ENCODE measurements around the gene CPEB3.
"Not testable (repeated sequence)": the region's sequence is repeated elsewhere in the genome, so short reads cannot be mapped to it uniquely, and the experiment has no call there.

The CPEB3 gene

DNA sequence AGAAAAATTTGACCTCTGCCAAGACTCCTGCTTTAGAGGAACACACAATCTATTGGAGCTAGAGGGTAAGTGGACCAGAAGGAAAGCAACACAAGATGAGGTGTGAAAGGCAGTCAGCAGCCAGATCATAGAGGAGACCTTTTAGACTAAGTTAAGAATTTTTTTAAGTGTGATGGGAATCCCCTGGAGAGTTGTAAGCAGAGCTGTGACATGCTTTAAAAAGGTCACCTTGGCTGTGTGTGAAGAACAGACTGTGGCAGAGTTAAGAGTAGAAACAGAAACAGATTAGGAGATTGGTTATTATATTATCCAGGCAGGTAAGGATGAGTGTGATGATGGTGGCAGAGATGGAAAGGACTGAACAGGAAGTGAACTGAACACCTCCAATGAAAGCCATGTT lies 23.5 kb downstream of the CPEB3 start:
- DNase-seq (ENCODE audit: low read depth in 2 of 2): no peak

DNA sequence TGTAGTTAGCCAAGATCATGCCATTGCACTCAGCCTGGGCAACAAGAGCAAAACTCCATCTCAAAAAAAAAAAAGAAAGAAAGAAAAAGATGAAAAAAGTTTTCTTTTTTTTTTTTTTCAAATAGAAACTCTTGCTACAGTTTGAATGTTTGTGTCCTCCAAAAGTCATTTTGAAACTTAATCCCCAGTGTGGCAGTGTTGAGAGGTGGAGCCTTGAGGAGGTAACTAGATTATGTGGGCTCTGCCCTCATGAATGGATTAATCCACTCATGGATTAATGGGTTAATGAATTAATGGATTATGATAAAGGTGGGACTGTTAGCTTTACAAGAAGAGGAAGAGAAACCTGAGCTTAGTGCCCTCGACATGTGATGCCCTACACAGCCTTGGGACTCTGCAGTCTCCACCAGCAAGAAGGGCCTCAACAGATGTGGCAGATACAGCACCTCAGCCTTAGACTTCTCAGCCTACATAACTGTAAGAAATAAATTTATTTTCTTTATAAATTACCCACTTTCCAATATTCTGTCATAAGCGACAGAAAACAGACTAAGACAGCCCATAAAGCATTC lies 25.1 kb downstream of the CPEB3 start:
- no peak for DNase-seq (ENCODE audit: low read depth in 2 of 2)

DNA sequence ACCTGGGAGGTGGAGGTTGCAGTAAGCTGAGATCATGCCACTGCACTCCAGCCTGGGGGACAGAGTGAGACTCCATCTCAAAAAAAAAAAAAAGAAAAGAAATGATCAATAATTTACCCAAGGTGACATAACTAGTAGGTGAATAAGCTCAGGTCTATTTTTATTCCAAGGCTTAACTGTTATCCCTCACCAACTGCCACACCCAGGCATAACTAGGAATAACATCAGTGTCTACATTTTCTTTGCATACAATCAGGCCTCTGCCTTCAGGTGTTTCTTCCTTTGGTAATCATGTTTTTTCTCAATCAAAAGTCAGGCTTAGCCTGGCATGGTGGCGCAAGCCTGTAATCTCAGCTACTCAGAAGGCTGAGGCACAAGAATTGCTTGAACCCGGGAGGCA lies 26.6 kb downstream of the CPEB3 start:
- DNase-seq (ENCODE audit: low read depth in 2 of 2): no peak

DNA sequence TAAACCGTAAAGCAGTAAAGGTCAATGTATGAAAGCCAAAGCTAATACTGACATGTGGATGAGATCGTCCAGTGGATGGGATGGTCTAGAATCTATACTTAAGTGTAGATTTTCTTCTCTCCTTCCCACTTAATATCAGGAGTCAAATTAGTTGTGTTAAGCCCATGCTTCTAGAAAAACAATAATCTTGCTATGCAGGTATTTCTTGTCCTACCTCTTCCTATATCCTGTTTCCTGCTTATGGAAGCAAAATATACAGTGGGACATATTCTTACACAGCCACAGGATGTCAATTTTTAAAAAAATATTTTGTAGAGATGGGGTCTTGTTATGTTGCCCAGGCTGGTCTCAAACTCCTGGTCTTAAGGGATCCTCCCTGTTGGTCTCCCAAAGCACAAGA lies 27.5 kb downstream of the CPEB3 start:
- no peak for DNase-seq (ENCODE audit: low read depth in 2 of 2)

DNA sequence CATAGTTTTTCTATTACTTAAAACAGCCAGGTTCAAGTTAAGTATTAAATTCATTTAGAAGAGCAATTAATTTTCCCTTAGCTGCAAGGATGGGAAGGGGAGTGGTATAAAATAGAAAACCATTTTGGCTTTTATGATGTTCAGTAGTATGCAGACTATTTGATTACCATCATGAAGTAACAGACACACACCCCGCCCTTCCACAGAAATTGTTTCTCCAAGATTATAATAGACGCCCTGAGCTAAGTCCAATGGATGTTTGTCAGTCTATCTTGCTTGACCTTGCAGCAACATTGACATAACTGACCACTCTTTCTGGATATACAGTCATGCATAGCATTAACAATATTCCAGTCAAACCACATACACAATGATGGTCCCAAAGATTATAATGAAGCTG lies 42.3 kb downstream of the CPEB3 start:
- DNase-seq (ENCODE audit: low read depth in 2 of 2): no peak

DNA sequence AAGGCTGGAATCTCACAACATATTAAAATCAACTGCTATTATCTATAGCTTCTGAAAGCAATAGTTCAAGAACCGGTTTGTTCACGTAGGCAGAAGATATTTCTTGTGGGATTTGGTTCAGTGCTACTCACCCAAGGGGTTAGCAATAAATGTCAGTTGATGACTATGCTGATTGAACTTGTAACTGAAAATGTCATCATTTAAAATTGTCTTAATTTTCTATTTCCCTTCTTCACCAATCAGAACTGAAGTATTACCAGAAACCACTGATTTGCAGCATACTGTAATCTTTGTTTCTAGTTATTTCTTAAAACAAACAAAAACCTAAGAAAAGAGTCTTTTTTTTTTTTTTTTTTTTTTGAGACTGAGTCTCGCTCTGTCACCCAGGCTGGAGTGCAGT lies 46.1 kb downstream of the CPEB3 start:
- no peak for DNase-seq (ENCODE audit: low read depth in 2 of 2)

DNA sequence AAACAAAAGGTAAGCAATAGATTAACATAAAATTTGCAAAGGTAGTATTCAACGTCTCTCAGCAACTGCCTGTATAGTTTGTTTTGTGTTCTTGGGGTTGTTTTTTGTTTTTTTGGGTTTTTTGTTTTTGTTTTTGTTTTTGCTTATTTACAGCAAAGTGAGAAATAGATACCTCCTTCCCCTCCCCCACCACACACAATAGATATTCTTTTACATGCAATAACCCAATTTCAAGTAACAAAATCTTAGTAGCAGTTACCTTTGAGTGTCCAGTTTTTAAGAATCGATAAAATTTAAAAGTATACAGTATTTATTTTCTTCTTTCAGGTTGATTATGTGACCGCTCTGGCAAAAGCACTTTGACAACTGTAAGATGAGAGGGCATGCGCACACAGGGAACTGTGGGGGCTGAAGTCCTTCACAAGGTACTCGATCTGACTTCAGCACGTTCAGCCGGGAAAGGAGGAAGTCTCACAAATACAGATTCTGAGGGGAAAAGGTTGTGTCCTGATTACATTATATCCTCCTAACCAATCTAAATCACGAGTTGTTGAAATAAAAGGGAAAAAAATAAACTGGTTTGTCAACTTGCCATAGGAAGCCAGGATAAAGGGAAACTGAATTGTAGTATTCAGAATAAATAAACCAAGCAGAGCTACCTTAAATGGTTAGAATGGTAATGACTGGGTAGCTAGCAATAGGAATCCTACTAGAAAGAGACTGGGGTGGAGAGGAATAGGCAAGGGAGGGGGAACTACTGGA lies 47.8 kb downstream of the CPEB3 start:
- no peak for DNase-seq (ENCODE audit: low read depth in 2 of 2)

DNA sequence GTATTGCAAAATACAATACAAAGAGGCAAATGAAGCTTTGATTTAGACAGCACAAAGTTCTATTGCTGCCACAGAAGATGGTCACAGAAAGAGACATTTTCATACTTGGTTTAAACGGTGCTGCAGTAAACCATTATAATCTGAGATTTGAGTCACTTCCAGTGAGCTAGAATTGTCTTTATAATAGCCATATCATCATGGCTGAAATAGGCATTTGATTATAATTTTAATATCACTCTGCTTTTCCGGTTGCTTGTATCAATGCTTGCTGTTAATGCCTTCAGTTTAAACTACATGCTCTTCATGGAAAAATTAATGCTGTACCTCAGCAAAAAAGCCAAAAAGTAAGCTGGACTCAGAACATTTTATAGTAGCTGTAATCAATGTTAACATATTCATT lies 48.5 kb downstream of the CPEB3 start:
- no peak for DNase-seq (ENCODE audit: low read depth in 2 of 2)

DNA sequence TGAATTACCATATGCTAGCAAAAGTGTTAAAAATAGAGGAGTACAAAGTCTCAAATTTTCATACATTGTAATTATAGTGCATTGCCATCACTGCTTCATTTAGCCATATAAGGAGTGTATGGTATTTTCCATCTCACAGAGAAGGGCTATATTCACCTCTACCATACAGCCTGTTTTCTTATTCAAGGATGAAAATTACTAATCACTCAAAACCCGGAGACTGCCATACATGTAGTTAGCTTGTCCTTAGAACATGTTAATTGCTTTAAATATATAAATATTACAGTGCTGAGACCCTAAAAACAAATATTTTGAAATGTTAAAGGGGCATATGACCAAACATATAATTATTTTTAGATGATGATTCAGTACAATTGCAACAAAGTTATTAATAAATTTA lies 49.4 kb downstream of the CPEB3 start:
- DNase-seq (ENCODE audit: low read depth in 2 of 2): no peak

DNA sequence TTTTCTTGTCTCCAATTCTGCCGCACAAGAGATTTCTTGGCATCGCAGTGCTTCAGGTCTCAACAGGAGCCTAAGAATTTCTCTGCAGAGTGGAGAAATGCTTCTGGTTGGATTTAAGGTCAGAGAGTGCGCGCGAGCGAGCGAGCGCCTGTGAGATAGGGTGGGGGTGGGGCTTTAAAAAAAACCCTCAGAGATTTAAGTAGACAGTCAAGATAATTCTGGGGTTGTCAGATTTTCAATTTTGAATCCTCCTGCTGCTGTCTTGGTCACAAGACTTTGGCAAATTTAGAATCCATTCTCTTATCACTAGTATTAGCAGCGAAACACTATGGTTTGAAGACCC lies 49.7 kb downstream of the CPEB3 start:
- no peak for DNase-seq (ENCODE audit: low read depth in 2 of 2)

DNA sequence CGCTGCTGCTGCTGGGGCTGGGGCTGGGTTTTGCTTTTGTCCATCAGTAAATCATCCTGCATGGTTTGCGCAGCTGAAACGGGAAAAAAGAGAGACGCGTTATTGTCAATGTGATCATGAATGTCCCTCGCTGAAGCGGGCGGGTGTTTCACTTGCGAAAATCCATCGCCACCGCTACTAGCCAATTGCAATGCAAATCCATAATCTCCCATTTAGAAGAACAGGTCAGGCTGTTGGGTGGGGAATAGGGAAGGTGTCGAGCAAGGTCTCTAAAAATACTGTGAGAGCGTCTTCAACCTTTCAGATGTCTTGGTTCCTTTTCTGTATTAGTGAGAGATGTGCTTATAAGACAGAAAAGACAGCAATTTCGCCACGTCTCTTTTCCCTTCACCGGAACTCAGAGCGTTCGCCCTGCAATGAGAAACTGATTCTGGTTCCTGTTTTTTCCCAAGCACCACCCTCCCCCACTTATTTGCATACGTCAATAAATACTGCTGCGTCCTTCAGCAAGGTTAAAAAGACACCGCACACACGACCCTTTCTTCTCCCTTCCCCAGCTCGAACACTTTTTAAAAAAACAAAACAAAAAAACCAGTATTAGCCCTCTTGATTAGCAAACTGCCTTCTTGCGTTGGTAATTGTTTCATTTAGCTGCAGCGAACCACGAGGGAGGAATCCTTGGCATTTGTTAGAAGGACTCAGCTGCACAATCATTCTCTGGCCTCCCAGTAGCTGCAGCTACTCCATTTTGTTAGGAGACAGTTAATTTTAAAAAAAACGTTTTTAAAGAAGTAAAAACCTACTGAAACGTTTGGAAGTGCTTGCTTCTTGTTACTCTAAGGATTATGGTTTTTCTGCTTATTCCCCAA lies 50.4 kb downstream of the CPEB3 start:
- no peak for DNase-seq (ENCODE audit: low read depth in 2 of 2)

DNA sequence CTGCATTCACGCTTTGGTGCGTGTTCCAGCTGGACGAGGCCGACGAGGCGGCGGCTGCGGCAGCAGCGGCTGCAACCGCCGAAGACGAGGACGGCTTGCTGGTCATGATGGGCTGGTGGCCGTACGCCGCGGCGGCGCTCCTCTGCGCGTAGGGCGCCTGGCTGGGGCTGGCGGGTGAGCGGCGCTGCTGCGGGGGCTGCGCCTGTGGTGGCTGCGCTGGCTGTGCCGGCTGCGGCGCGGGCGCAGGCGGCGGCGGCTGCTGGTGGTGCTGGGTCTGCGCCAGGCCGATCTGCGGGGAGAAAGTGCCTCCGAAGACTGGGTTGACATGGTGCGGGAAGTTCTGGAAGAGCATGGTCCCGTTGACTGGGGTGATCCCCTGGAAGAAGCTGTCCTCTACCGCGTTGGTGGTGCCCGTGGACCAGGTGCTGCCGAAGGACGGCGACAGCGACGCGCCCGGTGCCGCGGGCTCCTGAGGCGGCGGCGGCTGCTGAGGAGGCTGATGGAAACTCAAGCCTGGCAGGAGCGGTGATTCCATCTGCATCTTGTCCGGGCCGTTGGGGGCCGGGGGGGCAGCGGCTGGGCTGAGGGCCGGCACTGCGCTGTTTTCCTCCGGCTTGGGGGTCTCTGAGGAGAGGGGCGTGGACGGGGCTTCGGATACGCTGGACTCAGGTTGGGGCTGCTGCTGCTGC lies 51.1 kb downstream of the CPEB3 start:
- no peak for DNase-seq (ENCODE audit: low read depth in 2 of 2)

DNA sequence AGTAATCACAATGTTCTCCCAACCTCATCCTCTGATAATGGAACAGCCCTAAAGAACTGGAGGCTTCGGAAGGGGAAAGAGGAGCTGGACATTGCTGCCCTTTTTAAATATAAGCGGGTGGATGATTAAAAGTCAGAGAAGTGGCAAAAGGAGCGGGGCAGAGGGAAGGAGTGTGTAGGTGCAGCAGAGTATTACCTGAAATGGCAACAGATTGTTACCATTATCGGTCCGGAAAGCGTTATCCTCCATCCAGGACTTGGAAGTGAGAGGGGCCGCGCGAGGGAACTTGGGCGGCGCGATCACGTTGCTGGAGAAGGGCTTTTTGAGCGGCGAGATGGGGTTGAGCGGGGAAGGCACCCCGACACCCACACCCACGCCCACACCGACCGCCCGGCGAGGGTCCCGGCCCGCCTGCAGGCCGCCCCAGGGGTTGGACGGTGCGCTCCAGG lies 51.7 kb downstream of the CPEB3 start:
- no peak for DNase-seq (ENCODE audit: low read depth in 2 of 2)

DNA sequence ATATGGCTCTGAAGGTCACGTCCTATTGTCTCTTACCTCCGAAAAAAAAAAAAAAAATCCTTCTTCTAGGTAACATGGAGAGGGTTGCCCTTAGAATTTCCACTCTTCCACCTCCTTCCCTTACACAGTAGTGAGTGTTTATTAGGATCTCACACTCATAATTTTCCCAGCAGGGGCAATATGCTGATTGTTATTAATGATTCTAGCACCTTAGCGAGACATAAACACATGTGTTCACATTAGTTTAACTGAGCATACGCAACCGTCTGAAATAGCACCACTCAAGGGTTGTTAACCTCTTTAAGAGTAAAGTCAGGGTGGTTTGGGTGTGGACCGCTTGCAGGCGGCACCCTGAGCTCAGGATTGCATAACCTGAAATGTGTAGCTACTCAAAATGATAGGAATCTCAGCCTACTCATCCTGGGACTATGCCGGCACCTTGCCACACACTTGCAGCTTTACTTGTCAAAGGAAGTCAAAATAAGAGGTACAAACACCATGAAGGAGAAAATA lies 52.2 kb downstream of the CPEB3 start:
- DNase-seq (ENCODE audit: low read depth in 2 of 2): no peak

DNA sequence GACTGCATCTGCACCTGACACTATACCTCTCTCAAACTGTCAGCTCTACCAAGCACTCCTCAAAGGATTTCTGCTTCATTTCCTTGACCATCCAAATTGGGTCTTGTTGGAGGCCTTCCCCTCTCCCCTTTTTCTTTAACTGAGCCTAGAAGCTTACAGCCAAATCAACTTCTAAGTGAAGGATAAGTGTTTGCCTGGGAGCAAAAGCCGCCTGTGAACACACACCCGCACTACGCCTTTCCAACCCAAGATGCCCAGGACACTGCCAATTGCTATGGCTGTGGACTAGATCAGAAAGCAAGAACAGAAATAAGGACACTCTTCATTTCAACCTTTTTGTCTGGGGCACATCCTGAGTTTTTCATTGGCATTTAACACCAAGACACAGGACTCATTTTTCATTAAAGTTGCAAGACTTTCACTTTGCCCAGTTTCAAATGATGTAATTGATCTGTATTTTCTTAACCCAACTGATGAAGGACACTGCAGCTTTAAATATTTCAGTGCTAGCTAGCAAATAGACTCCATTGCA lies 52.8 kb downstream of the CPEB3 start:
- no peak for DNase-seq (ENCODE audit: low read depth in 2 of 2)

DNA sequence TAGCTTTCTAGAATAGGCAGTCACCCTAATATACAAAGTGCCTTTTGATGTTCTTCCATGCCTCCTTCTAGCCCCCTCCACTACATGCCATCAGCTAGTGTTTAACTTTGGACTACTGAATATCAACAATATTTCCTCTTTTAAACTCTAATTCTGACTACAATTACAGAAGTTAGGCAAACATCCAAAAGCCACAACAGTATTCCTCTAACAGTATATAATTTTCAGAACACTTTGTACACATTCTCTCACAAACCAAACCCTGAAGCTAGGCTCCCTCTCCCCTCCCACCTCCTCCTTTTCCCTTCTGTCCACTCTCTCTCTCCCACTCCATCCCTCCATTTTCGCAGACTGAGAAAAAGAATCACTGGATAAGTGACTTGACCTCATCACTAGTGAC lies 59.7 kb downstream of the CPEB3 start:
- DNase-seq (ENCODE audit: low read depth in 2 of 2): no peak

DNA sequence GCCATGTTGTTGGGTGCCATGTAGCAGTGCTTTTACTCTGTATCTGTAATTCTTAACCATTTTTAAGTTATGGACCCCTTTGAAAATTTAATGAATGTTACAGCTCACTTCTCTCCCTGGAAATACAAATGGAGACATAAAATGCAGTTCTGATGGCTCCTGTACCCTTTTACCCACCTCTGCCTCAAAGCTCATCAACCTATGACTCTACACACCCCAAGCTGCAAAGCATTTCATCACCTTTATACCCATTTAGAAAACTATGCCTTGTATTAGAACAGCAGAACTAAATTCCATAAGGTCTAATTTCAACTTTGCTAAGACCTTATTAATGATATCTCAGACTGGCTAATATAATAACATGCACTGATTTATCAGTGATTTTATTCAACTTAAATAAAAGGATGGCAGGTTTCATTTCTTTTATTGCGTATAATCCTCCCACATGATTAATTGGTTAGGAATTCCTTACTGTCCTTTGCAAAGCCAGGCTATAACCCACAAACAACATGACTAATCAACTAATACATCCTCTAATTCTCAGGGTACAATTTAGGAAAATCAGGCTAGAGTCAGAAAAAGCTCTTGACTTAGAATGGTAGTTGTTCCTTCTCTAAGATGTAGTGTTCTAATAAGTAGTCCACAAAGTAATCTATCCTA lies 68.1 kb downstream of the CPEB3 start:
- no peak for DNase-seq (ENCODE audit: low read depth in 2 of 2)

DNA sequence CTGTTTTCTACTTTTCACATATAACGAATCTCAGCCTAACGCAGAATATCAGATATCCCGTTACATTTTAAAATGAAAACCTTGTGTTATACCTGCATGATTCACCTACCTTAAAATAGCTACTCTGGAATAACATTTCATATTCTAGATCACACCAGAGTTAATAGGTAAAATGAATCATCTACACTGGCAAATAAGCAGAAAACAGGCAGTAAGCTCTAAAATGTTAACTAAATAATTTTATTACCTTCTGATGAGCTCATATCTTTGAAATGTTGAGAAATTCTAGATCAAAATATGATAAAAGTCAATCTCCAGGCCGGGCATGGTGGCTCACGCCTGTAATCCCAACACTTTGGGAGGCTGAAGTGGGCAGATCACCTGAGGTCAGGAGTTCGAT lies 71.3 kb downstream of the CPEB3 start:
- no peak for DNase-seq (ENCODE audit: low read depth in 2 of 2)

DNA sequence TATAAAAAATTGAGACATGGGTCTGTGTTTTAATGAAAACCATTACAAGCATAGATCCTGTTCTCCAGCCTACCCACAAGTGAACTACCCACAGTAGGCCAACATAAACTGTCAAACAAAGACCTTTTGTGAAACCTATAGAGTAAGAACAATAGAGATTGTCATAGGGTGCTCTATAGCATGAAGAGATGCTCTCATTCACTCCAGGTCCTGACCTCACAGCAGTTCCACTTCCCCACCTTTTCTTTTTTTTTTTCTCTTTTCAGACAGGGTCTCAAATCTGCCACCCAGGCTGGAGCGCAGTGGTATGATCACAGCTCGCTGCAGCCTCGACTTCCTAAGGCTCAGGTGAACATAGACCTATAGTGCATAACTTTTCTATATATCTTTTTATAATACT lies 72.3 kb downstream of the CPEB3 start:
- DNase-seq (ENCODE audit: low read depth in 2 of 2): no peak

DNA sequence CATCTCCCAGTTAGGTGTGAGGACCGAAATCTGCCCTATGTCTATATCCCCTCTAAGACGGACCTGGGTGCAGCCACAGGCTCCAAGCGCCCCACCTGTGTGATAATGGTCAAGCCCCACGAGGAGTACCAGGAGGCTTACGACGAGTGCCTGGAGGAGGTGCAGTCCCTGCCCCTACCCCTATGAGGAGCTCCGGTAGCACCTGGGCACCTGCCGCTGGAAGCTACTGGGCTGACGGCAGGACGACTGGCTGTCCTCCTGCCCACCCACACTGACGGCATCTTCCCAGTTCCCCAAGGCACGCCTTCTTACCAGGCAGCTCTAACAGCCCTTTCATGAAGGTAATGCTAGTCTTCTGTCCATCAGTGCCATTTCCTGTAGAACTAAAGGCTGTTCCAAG lies 74.3 kb downstream of the CPEB3 start:
- not testable (repeated sequence) for DNase-seq (ENCODE audit: low read depth in 2 of 2)

DNA sequence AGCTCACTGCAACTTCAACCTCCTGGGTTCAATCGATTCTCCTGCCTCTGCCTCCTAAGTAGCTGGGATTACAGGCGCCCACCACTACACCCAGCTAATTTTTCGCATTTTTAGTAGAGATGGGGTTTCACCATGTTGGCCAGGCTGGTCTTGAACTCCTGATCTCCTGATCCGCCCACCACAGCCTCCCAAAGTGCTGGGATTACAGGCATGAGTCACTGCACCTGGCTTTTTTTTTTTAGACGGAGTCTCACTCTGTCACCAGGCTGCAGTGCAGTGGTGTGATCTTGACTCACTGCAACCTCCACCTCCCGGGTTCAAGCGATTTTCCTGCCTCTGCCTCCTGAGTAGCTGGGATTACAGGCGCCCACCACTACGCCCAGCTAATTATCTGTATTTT lies 75.7 kb downstream of the CPEB3 start:
- not testable (repeated sequence) for DNase-seq (ENCODE audit: low read depth in 2 of 2)

Data from stimulated activated CD8-positive, alpha-beta memory T cell treated with anti-CD3 and anti-CD28 coated beads, Interleukin-7, amount 100 ng/mL, for 1 hour (primary cell).